Measurements from ENCODE around the gene CDK5.

DNA sequence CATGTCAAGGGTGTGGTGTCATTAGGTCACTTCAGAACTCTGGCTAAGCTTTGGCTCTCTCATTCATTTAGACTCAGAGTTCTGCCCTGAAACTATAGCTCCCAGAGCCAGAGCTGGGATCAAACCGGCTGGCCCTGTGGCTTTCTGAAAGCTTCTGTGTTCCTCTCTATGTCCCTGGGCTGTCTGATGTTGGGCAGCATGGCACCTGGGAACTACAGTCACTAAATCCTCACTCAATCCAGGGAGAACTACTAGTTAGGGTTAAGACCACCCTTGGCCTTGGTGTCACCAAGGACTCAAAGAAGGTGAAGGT, 46.6 kb downstream of the CDK5 start:
- TF ChIP-seq, protein P1, sequence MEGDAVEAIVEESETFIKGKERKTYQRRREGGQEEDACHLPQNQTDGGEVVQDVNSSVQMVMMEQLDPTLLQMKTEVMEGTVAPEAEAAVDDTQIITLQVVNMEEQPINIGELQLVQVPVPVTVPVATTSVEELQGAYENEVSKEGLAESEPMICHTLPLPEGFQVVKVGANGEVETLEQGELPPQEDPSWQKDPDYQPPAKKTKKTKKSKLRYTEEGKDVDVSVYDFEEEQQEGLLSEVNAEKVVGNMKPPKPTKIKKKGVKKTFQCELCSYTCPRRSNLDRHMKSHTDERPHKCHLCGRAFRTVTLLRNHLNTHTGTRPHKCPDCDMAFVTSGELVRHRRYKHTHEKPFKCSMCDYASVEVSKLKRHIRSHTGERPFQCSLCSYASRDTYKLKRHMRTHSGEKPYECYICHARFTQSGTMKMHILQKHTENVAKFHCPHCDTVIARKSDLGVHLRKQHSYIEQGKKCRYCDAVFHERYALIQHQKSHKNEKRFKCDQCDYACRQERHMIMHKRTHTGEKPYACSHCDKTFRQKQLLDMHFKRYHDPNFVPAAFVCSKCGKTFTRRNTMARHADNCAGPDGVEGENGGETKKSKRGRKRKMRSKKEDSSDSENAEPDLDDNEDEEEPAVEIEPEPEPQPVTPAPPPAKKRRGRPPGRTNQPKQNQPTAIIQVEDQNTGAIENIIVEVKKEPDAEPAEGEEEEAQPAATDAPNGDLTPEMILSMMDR (conservative IDR thresholded peaks at IDR 0.05 in 1 of 2, IDR thresholded peaks at IDR 0.05 in 1 of 2; ENCODE audit: low read depth in 1 of 2, low read length in 2 of 2), result no peak
- TF ChIP-seq EZH2 (IDR thresholded peaks at IDR 0.05; ENCODE audit: low read length, missing control alignments), result no peak

Data from fibroblast of lung (primary cell).